GM12878 (cell line): ENCODE results near the gene ITGBL1. TPM values are rescaled to one million over a fixed set of nuclear protein-coding genes. Genes with fewer than 3 reads are reported as not detected.

ENCODE experiments used
- ATAC-seq: fragments of 200-7000 bp; cut with Tn5 transposase; 3 replicates; pipeline ENCODE4 v1.9.1; 2020; ENCODE audit warnings: mild to moderate bottlenecking, moderate library complexity
- BruUV-seq: library from RNA; stranded (reverse); fragments of 400-500 nt; replicated peaks from 2 replicates; lab custom pipeline; 2021; lab: Mats Ljungman, UMichigan
- CTCF ChIA-PET: fragments of 300-600 bp; sonication (Branson Sonifier 250); formaldehyde crosslinking; extraction: SDS; loops from one replicate; lab custom pipeline; 2021; ENCODE audit warnings: inconsistent platforms; lab: Yijun Ruan, JAX
- POLR2A ChIA-PET: fragments of 350-600 bp; formaldehyde crosslinking; extraction: SDS; loops from one replicate; lab custom pipeline; 2021; ENCODE audit warnings: inconsistent platforms; lab: Charles Lee
- RAD21 ChIA-PET: fragments of 300-600 bp; sonication (Branson Sonifier 250); formaldehyde crosslinking; loops from one replicate; lab custom pipeline; 2023; ENCODE audit warnings: antibody characterized with exemption; ENCODE audit not compliant: unreplicated experiment; lab: Charles Lee
- SMC1A ChIA-PET: fragments of 300-600 bp; sonication (Branson Sonifier 250); formaldehyde crosslinking; loops from one replicate; lab custom pipeline; 2023; ENCODE audit not compliant: unreplicated experiment, uncharacterized antibody; lab: Charles Lee
- DNase-seq: peaks from one replicate; pipeline ENCODE4 v3.0.0-alpha.2; 2011; ENCODE audit warnings: low read depth, low spot score
- FAIRE-seq: peaks from 3 replicates; lab custom pipeline; 2011; peaks lifted over from hg19 to GRCh38; lab: Jason Lieb, UNC
- H2AFZ ChIP-seq: 2 replicates; pipeline ENCODE4 v1.6.0; 2011; ENCODE audit warnings: low read depth, low read length, control low read depth; ENCODE audit not compliant: control insufficient read depth
- H3K27ac ChIP-seq: 2 replicates; pipeline ENCODE4 v1.5.1; 2011; ENCODE audit warnings: control low read depth; ENCODE audit not compliant: control insufficient read depth, insufficient read depth
- H3K27me3 ChIP-seq, 2 experiments: replicated peaks in 1 of 2; 2 replicates each; pipeline versions ENCODE4 v1.6.0 to v1.6.1; 2011; ENCODE audit warnings: low read length in 1 of 2; ENCODE audit not compliant: control insufficient read depth in 2 of 2, insufficient read depth in 2 of 2
- H3K36me3 ChIP-seq, 2 experiments: 2 replicates each; pipeline ENCODE4 v1.5.1; 2011; ENCODE audit warnings: low read length in 1 of 2; ENCODE audit not compliant: control insufficient read depth in 2 of 2, insufficient read depth in 2 of 2
- H3K4me1 ChIP-seq: 2 replicates; pipeline ENCODE4 v1.6.1; 2011; ENCODE audit warnings: mild to moderate bottlenecking, low read length, moderate library complexity, mixed read lengths; ENCODE audit not compliant: control insufficient read depth, insufficient read depth
- H3K4me2 ChIP-seq: 2 replicates; pipeline ENCODE4 v1.6.0; 2011; ENCODE audit warnings: control low read depth; ENCODE audit not compliant: control insufficient read depth, insufficient read depth
- H3K4me3 ChIP-seq: fragments of 200-600 bp; sonication (generic); 2 replicates; pipeline ENCODE4 v1.5.1; 2016
- H3K79me2 ChIP-seq: 2 replicates; pipeline ENCODE4 v1.6.0; 2011; ENCODE audit warnings: low read length; ENCODE audit not compliant: control insufficient read depth, insufficient read depth
- H3K9ac ChIP-seq: 2 replicates; pipeline ENCODE4 v1.8.0; 2011; ENCODE audit warnings: low read length, control low read depth, mixed read lengths; ENCODE audit not compliant: control insufficient read depth, insufficient read depth
- H3K9me3 ChIP-seq: replicated peaks from 3 replicates; pipeline ENCODE4 v1.5.1; 2011; ENCODE audit warnings: mild to moderate bottlenecking, low read length; ENCODE audit not compliant: control insufficient read depth, insufficient read depth
- H4K20me1 ChIP-seq: 2 replicates; pipeline ENCODE4 v1.6.0; 2011; ENCODE audit not compliant: control insufficient read depth, insufficient read depth
- BACH1 ChIP-seq: fragments of 450-650 bp; IDR thresholded peaks from 2 replicates; pipeline ENCODE4 v1.6.1; 2017; ENCODE audit warnings: mild to moderate bottlenecking, borderline replicate concordance
- CEBPZ ChIP-seq: fragments of 150-350 bp; IDR thresholded peaks from 2 replicates; pipeline ENCODE4 v1.6.1; 2016; ENCODE audit warnings: low read depth, low read length
- EZH2 ChIP-seq: IDR thresholded peaks from 2 replicates; pipeline ENCODE4 v1.6.1; 2012; ENCODE audit warnings: low read depth, mild to moderate bottlenecking, control low read depth, inconsistent platforms, low read length, borderline replicate concordance; ENCODE audit not compliant: control insufficient read depth
- FOS ChIP-seq: IDR thresholded peaks from 3 replicates; pipeline ENCODE4 v1.6.1; 2011; ENCODE audit warnings: borderline replicate concordance; ENCODE audit not compliant: insufficient read length; ENCODE audit errors: extremely low read depth
- NFYB ChIP-seq: IDR thresholded peaks from 2 replicates; pipeline ENCODE4 v1.6.1; 2011; ENCODE audit warnings: low read depth, mild to moderate bottlenecking, low read length, improper control_type of control experiment, moderate library complexity; ENCODE audit not compliant: insufficient read depth
- SIN3A ChIP-seq: IDR thresholded peaks from 2 replicates; pipeline ENCODE4 v1.6.1; 2012; ENCODE audit warnings: low read depth, low read length, improper control_type of control experiment
- TCF12 ChIP-seq: IDR thresholded peaks from 2 replicates; pipeline ENCODE4 v1.6.1; 2011; ENCODE audit warnings: low read depth, mild to moderate bottlenecking, low read length
- ZBTB40 ChIP-seq: fragments of 450-650 bp; IDR thresholded peaks from 2 replicates; pipeline ENCODE4 v1.6.1; 2016; ENCODE audit warnings: mild to moderate bottlenecking, moderate library complexity, borderline replicate concordance
- ZNF687 ChIP-seq: fragments of 450-650 bp; IDR thresholded peaks from 2 replicates; pipeline ENCODE4 v1.6.1; 2017; ENCODE audit warnings: mild to moderate bottlenecking, moderate library complexity
- WGBS: methylation state at CpG from one replicate; pipeline ENCODE4 v1.1.6; 2016; ENCODE audit warnings: low lambda C conversion rate; ENCODE audit not compliant: insufficient replicate concordance, insufficient coverage; ENCODE audit errors: missing lambda C conversion rate; 5-methylcytosine and 5-hydroxymethylcytosine counted together
- in situ Hi-C: fragments of 300-500 bp; cut with MboI; formaldehyde crosslinking; loops from 9 replicates; pipeline ENCODE4 v1.14.3; 2018; ENCODE audit warnings: mixed read lengths
- intact Hi-C: fragments of 100-400 bp; cut with micrococcal nuclease; formaldehyde crosslinking; loops from one replicate; pipeline ENCODE4 v1.14.2; 2022; ENCODE audit not compliant: unreplicated experiment
- polyA plus RNA-seq, 11 experiments: library from polyadenylated mRNA; depleted of rRNA in 4 of 11; unstranded in 6 of 11; stranded (reverse) in 5 of 11; fragments of >200 nt; fragmentation: Nextera tagmentation in 4 of 11; fragmentation: Illumina TruSeq in 1 of 11; extraction: Ambion mirVana in 4 of 11; extraction: Trizol in 1 of 11; gene quantifications; 1 replicate in 1 of 11; 2 replicates in 10 of 11; pipeline versions ENCODE4 v1.2.1 to v1.2.3, GENCODE V29; 2011 to 2016; ENCODE audit warnings: inconsistent platforms in 2 of 11, missing spikeins in 2 of 11, low read depth in 1 of 11
- total RNA-seq, 4 experiments: library from RNA; depleted of rRNA in 3 of 4; stranded (reverse); fragments of >200 nt in 3 of 4; fragmentation: Illumina TruSeq in 1 of 4; extraction: Trizol in 1 of 4; gene quantifications; 2 replicates each; pipeline versions ENCODE4 v1.2.1 to v1.2.3, GENCODE V29; 2013 to 2021

Gene ITGBL1
- total and polyA plus RNA-seq, 10 of the 15 experiments (the other 5 are each of a cell fraction or from before 2014, with no cell fraction given), result 0.17 to 2.8 (median 0.28) TPM; not detected in 3

DNA sequence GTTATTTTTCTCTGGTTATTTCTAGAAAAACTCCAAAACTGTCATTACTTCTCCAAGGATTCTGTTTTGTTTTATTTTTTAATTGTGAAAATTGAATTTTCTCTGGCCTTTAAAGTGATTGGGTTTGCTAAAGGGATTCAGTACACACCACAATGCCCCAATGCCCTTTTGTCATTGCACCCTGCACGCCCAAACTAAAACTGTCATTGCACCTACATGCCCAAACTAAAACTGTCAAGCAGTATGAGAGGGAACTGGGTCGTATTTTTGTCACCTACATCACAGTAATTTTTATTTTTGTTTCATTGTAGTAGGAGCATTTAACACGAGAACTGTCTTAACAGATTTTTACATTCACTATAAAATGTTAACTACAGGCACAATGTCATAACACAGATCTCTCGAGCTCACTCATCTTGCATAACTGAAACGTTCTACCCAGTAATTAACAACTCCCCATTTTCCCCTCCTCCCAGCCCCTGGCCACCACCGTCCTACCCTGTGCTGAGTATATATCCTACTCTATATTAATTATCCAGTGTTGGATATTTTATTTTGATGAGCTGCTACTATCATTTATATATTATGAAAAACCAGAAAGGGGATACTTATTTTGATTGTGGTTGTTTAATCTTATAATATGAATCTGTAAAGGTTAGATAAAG lies 43.4 kb upstream of the ITGBL1 start (continued):
- no peak for TF ChIP-seq ZBTB40
- TF ChIP-seq FOS, result no peak
- no peak for TF ChIP-seq SIN3A

- no peaks in the 10 kb centered on the region for H3K79me2 ChIP-seq
- FAIRE-seq (no peak), ATAC-seq (no peak), DNase-seq (no peak)
- H3K4me3 ChIP-seq, result no peak overlapping the region
- BruUV-seq, result no TSS peak
- no peak overlapping the region for H3K9ac ChIP-seq
- no peak overlapping the region for H3K4me2 ChIP-seq
- H2AFZ ChIP-seq, result no peak overlapping the region
- ChIA-PET RAD21 (no interaction called here), CTCF (no interaction called here), SMC1A (no interaction called here), POLR2A (no interaction called here)
- intact Hi-C loops (no loop called here), in situ Hi-C loops (no loop called here)
- H3K27ac ChIP-seq, result no peak overlapping the region
- no peaks in the 10 kb centered on the region for H3K4me1 ChIP-seq
- no peaks in the 10 kb centered on the region for H4K20me1 ChIP-seq
- no peaks in the 10 kb centered on the region; a peak in 2 of 4 replicates for H3K27me3 ChIP-seq
- 29% methylated on average over 1 of the region's 1 CpG for WGBS
- no peaks in the 10 kb centered on the region for H3K9me3 ChIP-seq
- no peaks in the 10 kb centered on the region for H3K36me3 ChIP-seq
- TF ChIP-seq EZH2 (no peak), ZNF687 (no peak), TCF12 (no peak), BACH1 (no peak), NFYB (no peak), CEBPZ (no peak)
These were observed 40.4 kb upstream of the ITGBL1 start for GRCh38 chr13:101412076-101412475.
